Large intestine (tissue), 3 donors: ENCODE data around the gene CFD. TPM values are rescaled to one million over a fixed set of nuclear protein-coding genes. Genes with fewer than 3 reads are reported as not detected.

Experiments used
- DNase-seq, 2 donors: peaks; one replicate each; pipeline versions ENCODE4 v3.0.0 to v3.0.0-alpha.2; 2013
- H3K27ac ChIP-seq: one replicate; pipeline ENCODE4 v1.5.1; 2013; ENCODE audit warnings: low read length
- H3K27me3 ChIP-seq: 2 replicates; pipeline ENCODE4 v1.6.1; 2013; ENCODE audit warnings: low read length; ENCODE audit not compliant: control insufficient read depth, insufficient read depth
- H3K36me3 ChIP-seq: 2 replicates; pipeline ENCODE4 v1.6.1; 2013; ENCODE audit warnings: low read length; ENCODE audit not compliant: control insufficient read depth, insufficient read depth
- H3K4me1 ChIP-seq: one replicate; pipeline ENCODE4 v1.6.1; 2013; ENCODE audit warnings: low read length; ENCODE audit not compliant: control insufficient read depth, insufficient read depth
- H3K4me3 ChIP-seq: one replicate; pipeline ENCODE4 v1.5.1; 2013; ENCODE audit warnings: low read length
- H3K9me3 ChIP-seq: one replicate; pipeline ENCODE4 v1.6.1; 2013; ENCODE audit warnings: mild to moderate bottlenecking, low read depth, low read length, moderate library complexity; ENCODE audit not compliant: control insufficient read depth
- WGBS: methylation state at CpG from one replicate; pipeline ENCODE4 v1.1.5; 2013; ENCODE audit warnings: low lambda C conversion rate; ENCODE audit not compliant: insufficient coverage; 5-methylcytosine and 5-hydroxymethylcytosine counted together
- polyA plus RNA-seq: library from polyadenylated mRNA; unstranded; fragments of 120-200 nt; gene quantifications from one replicate; pipeline ENCODE4 v1.2.1, GENCODE V29; 2013

CFD gene
- polyA plus RNA-seq, 1 donor: 6.1 TPM

DNA sequence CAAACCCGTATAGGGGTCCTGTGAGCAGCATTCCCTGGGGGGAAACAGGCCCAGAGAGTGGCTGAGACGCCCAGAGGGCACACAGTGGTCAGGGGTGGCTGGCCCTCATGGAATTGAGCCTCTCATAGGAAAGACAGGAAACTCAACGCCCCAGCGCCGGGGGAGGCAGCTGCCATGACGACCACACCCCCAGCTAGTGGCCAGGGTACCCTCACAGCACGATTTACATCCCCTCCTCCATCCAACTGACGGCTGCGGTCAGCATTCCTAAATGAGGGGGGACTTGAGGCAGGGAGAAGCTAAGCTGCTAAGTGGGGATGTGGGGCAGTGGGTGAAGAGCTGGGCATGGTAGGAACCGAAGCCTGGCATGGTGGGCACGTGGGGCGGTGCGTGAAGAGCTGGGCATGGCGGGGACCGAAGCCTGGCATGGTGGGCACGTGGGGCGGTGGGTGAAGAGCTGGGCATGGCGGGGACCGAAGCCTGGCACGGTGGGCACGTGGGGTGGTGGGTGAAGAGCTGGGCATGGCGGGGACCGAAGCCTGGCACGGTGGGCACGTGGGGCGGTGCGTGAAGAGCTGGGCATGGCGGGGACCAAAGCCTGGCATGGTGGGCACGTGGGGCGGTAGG is 23.5 kb downstream of the CFD start:
- Histone ChIP-seq H3K9me3 (no peaks in the 10 kb centered on the region), H3K4me3 (no peak overlapping the region), H3K4me1 (no peaks in the 10 kb centered on the region), H3K36me3 (peaks cover 66% of the 10 kb centered on the region), H3K27me3 (no peaks in the 10 kb centered on the region), H3K27ac (no peak overlapping the region)
- no peak for DNase-seq
- WGBS: no CpG with 5 or more reads among the region's 30 CpGs

DNA sequence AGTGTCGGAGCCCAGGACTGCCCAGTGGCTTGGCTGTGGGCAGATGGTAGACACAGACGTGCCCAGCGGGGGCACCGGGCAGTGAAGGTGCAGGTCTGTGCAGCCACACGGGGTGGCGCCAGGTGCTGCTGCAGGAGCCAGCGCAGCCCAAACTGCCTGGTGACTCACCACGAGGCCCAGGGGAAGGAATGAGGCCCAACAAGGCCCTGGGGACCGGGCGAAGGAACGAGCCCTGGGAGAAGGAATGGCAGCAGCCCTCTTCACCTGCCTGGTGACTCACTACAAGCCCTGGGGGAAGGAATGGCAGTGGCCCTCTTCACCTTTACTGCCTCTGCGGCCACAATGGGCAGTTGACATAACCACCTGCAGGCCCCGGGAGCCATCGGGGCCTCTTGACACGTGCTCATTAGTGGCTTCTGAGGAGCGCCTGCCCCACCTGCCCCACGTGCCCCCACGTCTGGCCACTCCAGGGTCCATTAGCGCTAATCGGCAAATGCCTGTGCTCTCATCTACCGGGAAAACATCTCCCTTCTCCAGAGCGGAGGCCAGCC is 24.3 kb downstream of the CFD start:
- DNase-seq: no peak
- Histone ChIP-seq H3K4me1 (no peaks in the 10 kb centered on the region), H3K9me3 (no peaks in the 10 kb centered on the region), H3K27ac (no peak overlapping the region), H3K36me3 (peaks cover 69% of the 10 kb centered on the region), H3K4me3 (no peak overlapping the region), H3K27me3 (no peaks in the 10 kb centered on the region)
- WGBS: no CpG with 5 or more reads among the region's 22 CpGs

DNA sequence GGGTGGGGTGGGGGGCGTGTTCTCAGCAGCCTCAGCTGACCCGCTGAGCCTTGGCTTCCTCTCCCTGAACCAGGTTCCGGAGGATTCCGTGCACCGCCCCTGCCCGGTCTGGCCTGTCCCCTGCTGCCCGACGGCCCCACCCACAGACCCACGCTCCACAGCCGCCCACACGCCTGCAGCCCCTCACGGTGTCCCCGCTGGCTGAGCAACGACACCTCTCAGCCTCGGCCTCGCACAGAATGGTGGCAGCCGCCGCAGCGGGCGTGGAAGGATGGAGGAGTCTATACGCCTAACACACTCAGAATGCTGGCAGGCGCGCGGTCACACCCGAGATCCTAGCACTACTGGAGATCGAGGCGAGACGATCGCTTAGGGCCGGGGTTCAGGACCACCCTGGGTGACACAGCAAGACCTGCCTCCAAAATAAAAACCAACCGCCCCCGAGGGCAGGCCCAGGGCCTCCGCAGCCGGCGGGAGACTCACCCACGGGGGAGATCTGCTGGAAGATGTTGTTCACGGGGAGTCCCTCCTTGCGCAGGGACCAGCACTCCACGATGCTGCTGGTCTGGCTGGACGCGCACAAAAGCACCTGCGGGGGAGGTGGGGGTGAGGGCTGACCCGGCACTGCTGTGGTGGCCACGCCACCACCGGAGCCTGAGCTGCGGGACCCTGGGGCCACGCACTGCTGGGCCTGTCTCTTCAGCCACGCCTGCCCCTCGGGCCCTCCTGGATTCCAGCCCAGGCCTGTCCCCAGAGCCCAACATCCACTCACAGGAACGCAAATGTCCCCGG is 25.2 kb downstream of the CFD start:
- no CpG with 5 or more reads among the region's 51 CpGs for WGBS
- Histone ChIP-seq H3K27ac (no peak overlapping the region), H3K4me1 (no peaks in the 10 kb centered on the region), H3K36me3 (peaks cover 76% of the 10 kb centered on the region), H3K9me3 (no peaks in the 10 kb centered on the region), H3K27me3 (no peaks in the 10 kb centered on the region), H3K4me3 (no peak overlapping the region)
- DNase-seq: no peak

- no peak for DNase-seq
- 100% methylated on average over 3 of the region's 64 CpGs for WGBS
- Histone ChIP-seq H3K27ac (no peak overlapping the region), H3K4me1 (no peaks in the 10 kb centered on the region), H3K27me3 (no peaks in the 10 kb centered on the region), H3K9me3 (no peaks in the 10 kb centered on the region), H3K36me3 (peaks cover 79% of the 10 kb centered on the region), H3K4me3 (no peak overlapping the region)
Observed at GRCh38 chr19:885536-886224, 26.2 kb downstream of the CFD start.

DNA sequence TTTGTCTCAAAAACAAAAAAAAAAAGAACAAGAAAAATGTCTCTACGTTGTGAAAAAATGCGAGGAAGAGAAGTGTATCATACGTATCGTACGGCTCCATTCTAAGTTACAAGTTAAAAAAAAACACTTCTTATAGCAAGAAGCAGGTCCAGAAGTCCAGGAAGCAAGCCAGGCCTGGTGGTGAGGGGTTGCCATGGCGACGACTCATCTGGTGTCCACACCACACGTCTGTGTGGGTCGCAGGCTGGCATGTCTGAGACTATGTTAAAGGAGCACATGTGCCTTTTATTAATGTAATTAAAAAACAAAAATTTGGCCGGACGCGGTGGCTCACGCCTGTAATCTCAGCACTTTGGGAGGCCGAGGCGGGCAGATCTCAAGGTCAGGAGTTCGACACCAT is 27.6 kb downstream of the CFD start:
- Histone ChIP-seq H3K27me3 (no peaks in the 10 kb centered on the region), H3K27ac (no peak overlapping the region), H3K4me3 (no peak overlapping the region), H3K4me1 (peaks cover 9% of the 10 kb centered on the region), H3K9me3 (no peaks in the 10 kb centered on the region), H3K36me3 (peaks cover 68% of the 10 kb centered on the region)
- whole genome bisulfite sequencing: 100% methylated on average over 1 of the region's 16 CpGs
- no peak for DNase-seq

DNA sequence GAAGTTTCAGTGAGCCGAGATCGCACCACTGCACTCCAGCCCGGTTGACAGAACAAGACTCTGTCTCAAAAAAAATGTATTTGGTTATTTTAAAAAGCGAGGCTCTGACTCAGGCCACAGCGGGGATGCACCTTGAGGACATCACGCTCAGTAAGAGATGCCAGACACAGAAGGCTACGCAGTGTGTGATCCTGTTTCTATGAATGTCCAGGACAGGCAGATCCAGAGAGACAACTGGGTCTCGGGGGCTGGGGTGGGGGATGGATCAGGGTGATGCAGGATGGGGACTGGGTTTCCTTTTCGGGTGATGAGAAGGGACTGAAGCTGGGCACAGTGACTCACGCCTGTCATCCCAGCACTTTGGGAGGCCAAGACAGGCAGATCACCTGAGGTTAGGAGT is 28.1 kb downstream of the CFD start:
- Histone ChIP-seq H3K27me3 (no peaks in the 10 kb centered on the region), H3K27ac (no peak overlapping the region), H3K9me3 (no peaks in the 10 kb centered on the region), H3K4me3 (no peak overlapping the region), H3K36me3 (peaks cover 63% of the 10 kb centered on the region), H3K4me1 (peaks cover 11% of the 10 kb centered on the region)
- 100% methylated on average over 2 of the region's 10 CpGs for WGBS
- no peak for DNase-seq

GRCh38 chr19:888581-889385 is 29.3 kb downstream of the CFD start:
- no peak for DNase-seq
- H3K27ac ChIP-seq: no peak overlapping the region
- WGBS: no CpG with 5 or more reads among the region's 30 CpGs
- no peaks in the 10 kb centered on the region for H3K9me3 ChIP-seq
- peaks cover 53% of the 10 kb centered on the region for H3K36me3 ChIP-seq
- no peaks in the 10 kb centered on the region for H3K27me3 ChIP-seq
- H3K4me1 ChIP-seq: peaks cover 11% of the 10 kb centered on the region
- H3K4me3 ChIP-seq: no peak overlapping the region

- H3K27ac ChIP-seq: no peak overlapping the region
- H3K4me3 ChIP-seq: no peak overlapping the region
- no peak for DNase-seq
- H3K27me3 ChIP-seq: no peaks in the 10 kb centered on the region
- peaks cover 45% of the 10 kb centered on the region for H3K36me3 ChIP-seq
- H3K9me3 ChIP-seq: no peaks in the 10 kb centered on the region
- H3K4me1 ChIP-seq: peaks cover 11% of the 10 kb centered on the region
- WGBS: no CpG with 5 or more reads among the region's 26 CpGs
Observed at GRCh38 chr19:889662-890295, 30.3 kb downstream of the CFD start.

DNA sequence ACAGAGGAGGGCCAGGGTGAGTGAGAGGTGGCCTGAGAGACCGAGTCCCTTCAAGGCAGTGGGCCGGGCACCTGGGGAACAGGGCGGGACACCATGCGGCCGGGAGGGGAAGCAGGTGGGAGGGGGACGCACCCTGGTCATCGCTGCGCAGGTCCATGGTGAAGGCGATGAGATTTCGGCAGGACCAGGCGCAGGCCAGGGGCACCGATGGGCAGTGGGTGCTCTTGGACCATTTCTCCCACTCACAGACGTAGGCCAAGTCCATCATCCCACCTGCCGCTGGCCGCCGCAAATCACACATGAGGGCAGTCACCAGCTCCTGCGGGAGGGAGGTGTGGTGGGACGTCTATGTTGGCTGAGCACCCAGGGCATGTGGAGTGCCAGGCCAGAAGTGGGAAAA is 31.4 kb downstream of the CFD start:
- no CpG with 5 or more reads among the region's 18 CpGs for WGBS
- peaks cover 36% of the 10 kb centered on the region for H3K36me3 ChIP-seq
- H3K4me1 ChIP-seq: peaks cover 11% of the 10 kb centered on the region
- no peak overlapping the region for H3K27ac ChIP-seq
- no peak overlapping the region for H3K4me3 ChIP-seq
- H3K27me3 ChIP-seq: no peaks in the 10 kb centered on the region
- H3K9me3 ChIP-seq: no peaks in the 10 kb centered on the region
- no peak for DNase-seq
